ENCODE data around the gene TPSB2. TPM values are rescaled to one million over a fixed set of nuclear protein-coding genes. Genes with fewer than 3 reads are reported as not detected.
"Not testable (repeated sequence)": the region's sequence is repeated elsewhere in the genome, so short reads cannot be mapped to it uniquely, and the experiment has no call there.

The TPSB2 gene
- not detected for total RNA-seq (2013)
- not detected for polyA plus RNA-seq
- polyA minus RNA-seq = not detected in 2 replicates
- total RNA-seq = 0 to 0.35 (median 0.06) reads per million in 11 experiments

DNA sequence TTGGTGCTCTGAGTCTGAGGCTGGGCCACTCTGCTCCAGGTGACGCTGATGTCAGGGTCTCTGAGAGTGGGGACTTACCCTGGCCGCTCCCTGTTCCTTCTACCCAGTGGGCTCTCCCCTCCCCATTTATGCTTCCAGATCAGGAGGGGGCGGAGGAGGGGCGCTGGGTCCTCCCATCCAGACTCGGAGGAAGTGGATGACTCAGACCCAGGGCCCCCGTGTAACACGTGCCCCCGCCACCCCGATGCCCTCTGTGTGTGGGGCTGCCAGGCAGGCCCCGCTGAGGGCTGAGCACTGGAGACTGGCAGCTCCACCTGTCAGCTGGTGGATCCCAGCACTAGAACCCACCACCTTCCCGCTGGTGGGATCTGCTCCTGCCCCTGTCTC, at the start of gene TPSB2:
TSS of gene TPSB2 (minus strand) at position 101 of the 387 bp plus-strand sequence. CDS start 233 bp downstream, outside the sequence.
- H3K27me3 Mint-ChIP-seq (ENCODE audit: low read depth in 3 of 3); H3K4me2 ChIP-seq (replicated peaks; ENCODE audit: extremely low read depth, low read length, poor library complexity, severe bottlenecking); H3K36me3 ChIP-seq (replicated peaks in 1 of 2; ENCODE audit: control insufficient read depth in 1 of 2, insufficient read depth in 2 of 2, low read length in 2 of 2); H3K27ac Mint-ChIP-seq; H3K27ac ChIP-seq (ENCODE audit: low read depth in 1 of 2, low read length in 2 of 2); H2AFZ ChIP-seq (ENCODE audit: insufficient read depth, low read depth, low read length, poor library complexity, severe bottlenecking); H3K4me1 ChIP-seq (ENCODE audit: control insufficient read depth in 1 of 2, insufficient read depth in 2 of 2, low read length in 2 of 2); H3K4me3 Mint-ChIP-seq; H3K9me3 ChIP-seq (replicated peaks in 1 of 2; ENCODE audit: control insufficient read depth in 1 of 2, insufficient read depth in 1 of 2, low read length in 2 of 2); DNase-seq; H3K79me2 ChIP-seq (ENCODE audit: insufficient read depth, low read length); H3K4me3 ChIP-seq (replicated peaks in 1 of 3; ENCODE audit: low read depth in 2 of 3, low read length in 3 of 3); intact Hi-C loops (cut with micrococcal nuclease); H3K9me3 Mint-ChIP-seq; H3K9ac ChIP-seq (ENCODE audit: insufficient read depth, low read length, poor library complexity, severe bottlenecking); H3K4me1 Mint-ChIP-seq; H3K36me3 Mint-ChIP-seq; H3K27me3 ChIP-seq (ENCODE audit: control insufficient read depth in 2 of 2, insufficient read depth in 2 of 2, low read length in 2 of 2); H4K20me1 ChIP-seq (ENCODE audit: insufficient read depth, low read length): not testable (repeated sequence)
- WGBS (ENCODE audit: insufficient coverage) = no CpG with 5 or more reads among the region's 11 CpGs

DNA sequence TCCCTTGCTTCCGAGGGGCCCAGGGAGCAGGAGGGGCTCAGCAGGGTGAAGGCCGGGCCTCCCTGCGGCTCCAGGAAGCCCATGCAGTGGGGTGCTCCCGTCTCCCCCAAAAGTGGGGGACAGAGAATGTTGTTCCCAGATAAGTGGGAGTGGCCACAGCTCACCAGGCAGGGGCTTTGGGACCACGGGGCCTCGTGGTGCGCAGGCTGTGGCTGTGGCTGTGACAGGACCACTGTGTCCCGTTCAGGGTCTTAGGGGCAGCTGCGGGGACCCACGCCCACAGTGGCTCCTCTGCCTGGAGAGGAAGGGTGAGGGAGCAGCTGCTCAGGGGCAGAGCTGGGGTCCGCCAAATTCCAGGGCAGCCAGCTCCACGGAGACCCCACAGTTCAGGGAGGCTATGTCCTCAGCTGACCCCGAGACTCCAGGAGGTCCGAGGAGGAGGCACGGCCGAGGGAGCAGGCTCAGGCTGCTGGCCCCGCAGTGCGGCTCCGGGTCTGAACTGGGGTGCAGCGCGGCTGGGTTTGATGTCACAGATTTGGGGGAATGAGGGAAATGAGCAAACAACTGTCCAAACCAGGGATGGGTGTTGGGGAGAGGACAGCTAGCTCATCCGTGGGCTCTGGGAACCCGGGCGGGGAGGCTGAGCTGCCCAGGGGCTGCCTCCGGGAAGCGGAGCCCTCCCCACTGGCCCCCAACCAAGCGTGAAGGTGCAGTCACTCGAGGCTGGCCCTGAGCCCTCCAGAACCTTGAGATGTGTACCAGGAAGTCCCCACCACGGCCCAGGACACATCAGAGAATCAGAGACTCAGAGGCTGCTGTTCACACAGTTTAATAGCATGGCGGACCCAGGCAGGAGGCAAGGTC, 49.3 kb upstream of the TPSB2 start:
- Histone ChIP-seq H2AFZ (ENCODE audit: insufficient read depth, low read depth, low read length, poor library complexity, severe bottlenecking) (no peak overlapping the region), H3K4me3 (replicated peaks in 1 of 3; ENCODE audit: low read depth in 2 of 3, low read length in 3 of 3) (no peak overlapping the region), H3K9me3 (replicated peaks in 1 of 2; ENCODE audit: control insufficient read depth in 1 of 2, insufficient read depth in 1 of 2, low read length in 2 of 2) (no peaks in the 10 kb centered on the region), H3K79me2 (ENCODE audit: insufficient read depth, low read length) (no peaks in the 10 kb centered on the region), H3K4me2 (replicated peaks; ENCODE audit: extremely low read depth, low read length, poor library complexity, severe bottlenecking) (no peak overlapping the region), H4K20me1 (ENCODE audit: insufficient read depth, low read length) (no peaks in the 10 kb centered on the region), H3K4me1 (ENCODE audit: control insufficient read depth in 1 of 2, insufficient read depth in 2 of 2, low read length in 2 of 2) (peaks cover 14 to 16% of the 10 kb centered on the region in 2 donors), H3K27me3 (ENCODE audit: control insufficient read depth in 2 of 2, insufficient read depth in 2 of 2, low read length in 2 of 2) (no peaks in the 10 kb centered on the region), H3K27ac (ENCODE audit: low read depth in 1 of 2, low read length in 2 of 2) (no peak overlapping the region), H3K9ac (ENCODE audit: insufficient read depth, low read length, poor library complexity, severe bottlenecking) (no peak overlapping the region), H3K36me3 (replicated peaks in 1 of 2; ENCODE audit: control insufficient read depth in 1 of 2, insufficient read depth in 2 of 2, low read length in 2 of 2) (no peaks in the 10 kb centered on the region)
- TF ChIP-seq, protein P1, sequence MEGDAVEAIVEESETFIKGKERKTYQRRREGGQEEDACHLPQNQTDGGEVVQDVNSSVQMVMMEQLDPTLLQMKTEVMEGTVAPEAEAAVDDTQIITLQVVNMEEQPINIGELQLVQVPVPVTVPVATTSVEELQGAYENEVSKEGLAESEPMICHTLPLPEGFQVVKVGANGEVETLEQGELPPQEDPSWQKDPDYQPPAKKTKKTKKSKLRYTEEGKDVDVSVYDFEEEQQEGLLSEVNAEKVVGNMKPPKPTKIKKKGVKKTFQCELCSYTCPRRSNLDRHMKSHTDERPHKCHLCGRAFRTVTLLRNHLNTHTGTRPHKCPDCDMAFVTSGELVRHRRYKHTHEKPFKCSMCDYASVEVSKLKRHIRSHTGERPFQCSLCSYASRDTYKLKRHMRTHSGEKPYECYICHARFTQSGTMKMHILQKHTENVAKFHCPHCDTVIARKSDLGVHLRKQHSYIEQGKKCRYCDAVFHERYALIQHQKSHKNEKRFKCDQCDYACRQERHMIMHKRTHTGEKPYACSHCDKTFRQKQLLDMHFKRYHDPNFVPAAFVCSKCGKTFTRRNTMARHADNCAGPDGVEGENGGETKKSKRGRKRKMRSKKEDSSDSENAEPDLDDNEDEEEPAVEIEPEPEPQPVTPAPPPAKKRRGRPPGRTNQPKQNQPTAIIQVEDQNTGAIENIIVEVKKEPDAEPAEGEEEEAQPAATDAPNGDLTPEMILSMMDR (IDR thresholded peaks at IDR 0.05) = no peak
- Mint-ChIP-seq H3K36me3 (no peaks in the 10 kb centered on the region), H3K4me1 (peaks cover 18% of the 10 kb centered on the region), H3K9me3 (peaks cover 0 to 8% (median 3%) of the 10 kb centered on the region in 7 donors), H3K27me3 (ENCODE audit: low read depth in 3 of 3) (peaks cover 18 to 35% (median 20%) of the 10 kb centered on the region in 3 donors), H3K27ac (no peak overlapping the region), H3K4me3 (no peak overlapping the region)
- intact Hi-C loops (cut with micrococcal nuclease) = no loop called here
- DNase-seq = no peak
- WGBS (ENCODE audit: insufficient coverage) = 80% methylated on average over 26 of the region's 30 CpGs
